Panc1 (cell line): Measurements from ENCODE around the gene RING1. TPM values are rescaled to one million over a fixed set of nuclear protein-coding genes. Genes with fewer than 3 reads are reported as not detected.

ENCODE experiments used
- ATAC-seq: fragments of 200-7000 bp; cut with Tn5 transposase; 2 replicates; pipeline ENCODE4 v1.9.1; 2020; ENCODE audit warnings: mild to moderate bottlenecking, moderate library complexity
- BruUV-seq: library from RNA; stranded (reverse); fragments of 400-500 nt; replicated peaks from 2 replicates; lab custom pipeline; 2021; lab: Mats Ljungman, UMichigan
- CTCF ChIA-PET: fragments of 300-600 bp; sonication (Branson Sonifier 250); formaldehyde crosslinking; loops from one replicate; lab custom pipeline; 2022; ENCODE audit warnings: antibody characterized with exemption; lab: Charles Lee
- POLR2A ChIA-PET: fragments of 300-600 bp; sonication (Branson Sonifier 250); formaldehyde crosslinking; loops from one replicate; lab custom pipeline; 2022; ENCODE audit warnings: antibody characterized with exemption; lab: Charles Lee
- DNase-seq: peaks from one replicate; pipeline ENCODE4 v3.0.0-alpha.2; 2010; ENCODE audit warnings: low read depth, low spot score
- H3K27ac ChIP-seq: 2 replicates; pipeline ENCODE4 v1.5.1; 2011; ENCODE audit warnings: mild to moderate bottlenecking, low read length, inconsistent platforms
- H3K27me3 ChIP-seq: fragments of 200-500 bp; sonication (Bioruptor generic); 2 replicates; pipeline ENCODE4 v1.6.0; 2014; ENCODE audit warnings: low read length, inconsistent platforms; ENCODE audit not compliant: control insufficient read depth, insufficient read depth
- H3K36me3 ChIP-seq: fragments of 200-500 bp; sonication (Bioruptor generic); 2 replicates; pipeline ENCODE4 v1.5.1; 2014; ENCODE audit warnings: inconsistent platforms, mild to moderate bottlenecking, low read length, moderate library complexity; ENCODE audit not compliant: control insufficient read depth, insufficient read depth
- H3K4me1 ChIP-seq: 2 replicates; pipeline ENCODE4 v1.5.1; 2011; ENCODE audit warnings: inconsistent platforms, mild to moderate bottlenecking, low read length, moderate library complexity; ENCODE audit not compliant: control insufficient read depth, insufficient read depth
- H3K4me3 ChIP-seq, 2 experiments: 2 replicates each; pipeline ENCODE4 v1.5.1; 2011 to 2012; ENCODE audit warnings: low read depth in 2 of 2, low read length in 2 of 2, mild to moderate bottlenecking in 2 of 2, inconsistent platforms in 1 of 2, moderate library complexity in 1 of 2
- H3K9me3 ChIP-seq: fragments of 200-500 bp; sonication (Bioruptor generic); 2 replicates; pipeline ENCODE4 v1.5.1; 2014; ENCODE audit warnings: low read depth, mild to moderate bottlenecking, inconsistent platforms, low read length, moderate library complexity; ENCODE audit not compliant: control insufficient read depth, insufficient read depth
- CTCF ChIP-seq: fragments of 450-650 bp; IDR thresholded peaks from 2 replicates; pipeline ENCODE4 v1.5.1; 2017; ENCODE audit warnings: mild to moderate bottlenecking
- POLR2AphosphoS5 ChIP-seq: IDR thresholded peaks from 2 replicates; pipeline ENCODE4 v1.6.1; 2012; ENCODE audit warnings: mild to moderate bottlenecking, low read depth, low read length, moderate library complexity
- REST ChIP-seq, 2 experiments: IDR thresholded peaks; 2 replicates each; pipeline ENCODE4 v1.6.1; 2011 to 2012; ENCODE audit warnings: low read depth in 2 of 2, control low read depth in 1 of 2, low read length in 1 of 2, mild to moderate bottlenecking in 1 of 2, moderate library complexity in 1 of 2; ENCODE audit not compliant: insufficient read depth in 1 of 2
- SIN3A ChIP-seq: IDR thresholded peaks from 2 replicates; pipeline ENCODE4 v1.6.1; 2012; ENCODE audit warnings: low read depth, mild to moderate bottlenecking, low read length, moderate library complexity, borderline replicate concordance; ENCODE audit not compliant: insufficient read depth
- TCF7L2 ChIP-seq: IDR thresholded peaks from 2 replicates; pipeline ENCODE4 v1.6.1; 2011; ENCODE audit warnings: mild to moderate bottlenecking, low read depth, low read length, inconsistent platforms
- in situ Hi-C: cut with HindIII; loops from 2 replicates; pipeline ENCODE4 v1.10.0; 2016; ENCODE audit warnings: low sequenced_read_pairs, low pct_unique_long_range_greater_than_20kb
- intact Hi-C: fragments of 100-400 bp; cut with micrococcal nuclease; formaldehyde crosslinking; loops from one replicate; pipeline ENCODE4 v1.10.0; 2022; ENCODE audit not compliant: unreplicated experiment
- total RNA-seq: library from RNA; stranded (reverse); gene quantifications from one replicate; pipeline ENCODE4 v1.2.1, GENCODE V29; 2021; ENCODE audit not compliant: unreplicated experiment

Gene RING1
- total RNA-seq, 1 experiment from 2014 or later, result 33.7 TPM

GRCh38 chr6:33168284-33168601, 40.1 kb upstream of the RING1 start:
- H3K4me1 ChIP-seq, result peaks cover 6% of the 10 kb centered on the region
- TF ChIP-seq POLR2AphosphoS5 (no peak), REST (IDR thresholded peaks at IDR 0.05; ENCODE audit: insufficient read depth in 1 of 2, low read depth in 2 of 2, low read length in 1 of 2) (no peak), TCF7L2 (no peak), SIN3A (no peak), CTCF (no peak)
- no peak overlapping the region for H3K27ac ChIP-seq
- H3K36me3 ChIP-seq, result no peaks in the 10 kb centered on the region
- ChIA-PET CTCF (no interaction called here), POLR2A (no interaction called here)
- ATAC-seq (no peak), DNase-seq (no peak)
- no peak overlapping the region for H3K4me3 ChIP-seq
- no peaks in the 10 kb centered on the region for H3K9me3 ChIP-seq
- H3K27me3 ChIP-seq, result no peaks in the 10 kb centered on the region
- BruUV-seq, result no TSS peak
- intact Hi-C loops (no loop called here), in situ Hi-C loops (no loop called here)

- Histone ChIP-seq H3K36me3 (no peaks in the 10 kb centered on the region), H3K27me3 (no peaks in the 10 kb centered on the region), H3K9me3 (no peaks in the 10 kb centered on the region), H3K27ac (no peak overlapping the region), H3K4me1 (peaks cover 6% of the 10 kb centered on the region), H3K4me3 (no peak overlapping the region)
- intact Hi-C loops, result no loop called here
- DNase-seq (no peak), ATAC-seq (no peak)
- ChIA-PET POLR2A (no interaction called here), CTCF (no interaction called here)
- in situ Hi-C loops, result no loop called here
- TF ChIP-seq POLR2AphosphoS5 (no peak), SIN3A (no peak), CTCF (no peak), REST (IDR thresholded peaks at IDR 0.05; ENCODE audit: insufficient read depth in 1 of 2, low read depth in 2 of 2, low read length in 1 of 2) (no peak), TCF7L2 (no peak)
- no TSS peak for BruUV-seq
These were observed 39.7 kb upstream of the RING1 start for GRCh38 chr6:33168639-33169038.
